Body of pancreas (tissue), 4 donors: Measurements from ENCODE around the gene FMO1. TPM values are rescaled to one million over a fixed set of nuclear protein-coding genes. Genes with fewer than 3 reads are reported as not detected.

Experiments used
- ATAC-seq: fragments of 150-250 bp; one replicate; pipeline ENCODE4 v1.9.1; 2016
- DNase-seq, 4 donors: peaks; one replicate each; pipeline ENCODE4 v3.0.0-alpha.2; 2019
- H3K27ac ChIP-seq, 4 donors: fragments of 200-600 bp; sonication (generic); 1 replicate in 3 of 4; 2 replicates in 1 of 4; pipeline versions ENCODE4 v1.5.1 to v1.6.1; 2016 to 2019; ENCODE audit warnings: mild to moderate bottlenecking in 1 of 4, mixed read lengths in 1 of 4, moderate library complexity in 1 of 4
- H3K27me3 ChIP-seq, 2 donors: fragments of 200-600 bp; sonication (generic); one replicate each; pipeline ENCODE4 v1.6.0; 2016; ENCODE audit warnings: mild to moderate bottlenecking in 1 of 2
- H3K36me3 ChIP-seq, 2 donors: fragments of 200-600 bp; sonication (generic); replicated peaks in 1 of 2; 2 replicates each; pipeline ENCODE4 v1.5.1; 2016; ENCODE audit warnings: low read depth in 2 of 2; ENCODE audit not compliant: insufficient read depth in 1 of 2
- H3K4me1 ChIP-seq: fragments of 200-600 bp; sonication (generic); one replicate; pipeline ENCODE4 v1.6.0; 2016
- H3K4me3 ChIP-seq, 2 donors: fragments of 200-600 bp; sonication (generic); 1 replicate in 1 of 2; 2 replicates in 1 of 2; pipeline ENCODE4 v1.5.1; 2016 to 2019
- H3K9me3 ChIP-seq, 3 donors: fragments of 200-600 bp; sonication (generic); 1 replicate in 2 of 3; 2 replicates in 1 of 3; pipeline ENCODE4 v1.5.1; 2016
- CTCF ChIP-seq, 7 experiments: fragments of 450-650 bp in 4 of 7; fragments of 200-600 bp in 3 of 7; sonication (generic) in 3 of 7; IDR thresholded peaks; one replicate each; pipeline ENCODE4 v1.5.1; 2016 to 2019; ENCODE audit warnings: antibody characterized with exemption in 7 of 7
- POLR2A ChIP-seq, 3 donors: fragments of 450-650 bp; IDR thresholded peaks; one replicate each; pipeline ENCODE4 v1.6.1; 2016; ENCODE audit warnings: antibody characterized with exemption in 3 of 3, mild to moderate bottlenecking in 2 of 3
- WGBS, 2 donors: methylation state at CpG; one replicate each; pipeline ENCODE4 v1.1.5; 2017; 5-methylcytosine and 5-hydroxymethylcytosine counted together
- intact Hi-C: fragments of 100-400 bp; cut with DNase I; formaldehyde crosslinking; loops from one replicate; pipeline ENCODE4 v1.15.1; 2023
- total RNA-seq, 2 donors: library from RNA; depleted of rRNA; stranded (reverse); fragments of >200 nt; gene quantifications; one replicate each; pipeline ENCODE4 v1.1.0, GENCODE V29; 2016

The FMO1 gene
- total RNA-seq, 2 donors from 2014 or later: 0.99 to 3.1 TPM

DNA sequence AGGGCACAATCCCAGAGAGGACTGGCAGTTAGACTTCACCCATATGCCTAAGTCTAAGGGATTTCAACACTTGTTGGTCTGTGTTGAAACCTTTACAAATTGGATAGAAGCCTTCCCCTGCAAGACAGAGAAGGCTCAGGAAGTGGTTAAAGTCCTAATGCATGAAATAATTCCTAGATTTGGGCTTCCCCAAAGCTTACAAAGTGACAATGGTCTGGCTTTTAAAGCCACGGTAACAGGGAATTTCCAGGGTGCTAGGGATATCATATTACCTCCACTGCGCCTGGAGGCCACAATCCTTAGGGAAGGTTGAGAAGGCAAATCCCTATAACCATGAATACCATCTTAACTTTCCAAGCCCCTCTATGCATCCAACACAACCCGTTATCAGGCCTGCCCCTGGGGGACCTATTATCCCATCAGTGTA, 62.4 kb downstream of the FMO1 start:
- Histone ChIP-seq H3K36me3 (no peaks in the 10 kb centered on the region), H3K9me3 (no peaks in the 10 kb centered on the region), H3K27ac (no peak overlapping the region), H3K4me3 (no peak overlapping the region), H3K27me3 (no peaks in the 10 kb centered on the region), H3K4me1 (peaks cover 9% of the 10 kb centered on the region)
- intact Hi-C loops: no loop called here
- TF ChIP-seq CTCF (IDR thresholded peaks at IDR 0.05): no peak
- no peak for TF ChIP-seq POLR2A (IDR thresholded peaks at IDR 0.05)
- no peak for ATAC-seq
- 55 to 58% methylated on average over 3 of the region's 3 CpGs for WGBS, 2 donors
- no peak for DNase-seq

DNA sequence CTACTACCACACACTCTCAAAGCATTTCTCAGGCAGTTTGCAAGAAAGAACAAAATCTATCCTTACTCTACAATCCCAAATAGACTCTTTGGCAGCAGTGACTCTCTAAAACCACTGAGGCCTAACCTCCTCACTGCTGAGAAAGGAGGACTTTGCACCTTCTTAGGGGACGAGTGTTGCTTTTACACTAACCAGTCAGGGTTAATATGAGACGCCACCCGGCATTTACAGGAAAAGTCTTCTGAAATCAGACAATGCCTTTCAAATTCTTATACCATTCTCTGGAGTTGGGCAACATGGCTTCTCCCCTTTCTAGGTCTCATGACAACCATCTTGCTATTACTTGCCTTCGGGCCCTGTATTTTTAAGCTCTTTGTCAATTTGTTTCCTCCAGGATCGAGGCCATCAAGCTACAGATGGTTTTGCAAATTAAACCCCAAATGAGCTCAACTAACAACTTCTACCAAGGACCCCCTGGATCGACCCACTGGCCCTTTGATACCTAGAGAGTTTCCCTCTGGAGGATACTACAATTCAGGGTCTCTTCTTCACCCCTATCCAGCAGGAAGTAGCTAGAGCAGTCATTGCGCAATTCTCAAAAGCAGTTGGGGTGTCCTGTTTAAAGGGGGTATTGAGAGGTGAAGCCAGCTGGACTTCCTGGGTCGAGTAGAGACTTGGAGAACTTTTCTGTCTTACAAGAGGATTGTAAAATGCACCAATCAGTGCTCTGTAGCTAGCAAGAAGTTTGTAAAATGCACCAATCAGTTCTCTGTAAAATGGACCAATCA, 63.7 kb downstream of the FMO1 start:
- ATAC-seq (no peak), DNase-seq (no peak)
- Histone ChIP-seq H3K4me1 (peaks cover 9% of the 10 kb centered on the region), H3K27me3 (no peaks in the 10 kb centered on the region), H3K36me3 (no peaks in the 10 kb centered on the region), H3K4me3 (no peak overlapping the region), H3K27ac (no peak overlapping the region), H3K9me3 (no peaks in the 10 kb centered on the region)
- intact Hi-C loops: no loop called here
- TF ChIP-seq POLR2A (IDR thresholded peaks at IDR 0.05) (no peak), CTCF (IDR thresholded peaks at IDR 0.05) (no peak)
- WGBS, 2 donors: 77 to 81% methylated on average over 8 of the region's 8 CpGs

- Histone ChIP-seq H3K4me1 (peaks cover 9% of the 10 kb centered on the region), H3K36me3 (no peaks in the 10 kb centered on the region), H3K4me3 (no peak overlapping the region), H3K27me3 (no peaks in the 10 kb centered on the region), H3K9me3 (no peaks in the 10 kb centered on the region), H3K27ac (peak overlapping the region; percentile 34 to 70 (median 54))
- intact Hi-C loops: no loop called here
- TF ChIP-seq POLR2A (IDR thresholded peaks at IDR 0.05) (no peak), CTCF (IDR thresholded peaks at IDR 0.05) (no peak)
- ATAC-seq (no peak), DNase-seq (no peak)
- WGBS, 2 donors: 6 to 10% methylated on average over 1 of the region's 1 CpG
Measured at GRCh38 chr1:171313319-171313834, 65.1 kb downstream of the FMO1 start.

DNA sequence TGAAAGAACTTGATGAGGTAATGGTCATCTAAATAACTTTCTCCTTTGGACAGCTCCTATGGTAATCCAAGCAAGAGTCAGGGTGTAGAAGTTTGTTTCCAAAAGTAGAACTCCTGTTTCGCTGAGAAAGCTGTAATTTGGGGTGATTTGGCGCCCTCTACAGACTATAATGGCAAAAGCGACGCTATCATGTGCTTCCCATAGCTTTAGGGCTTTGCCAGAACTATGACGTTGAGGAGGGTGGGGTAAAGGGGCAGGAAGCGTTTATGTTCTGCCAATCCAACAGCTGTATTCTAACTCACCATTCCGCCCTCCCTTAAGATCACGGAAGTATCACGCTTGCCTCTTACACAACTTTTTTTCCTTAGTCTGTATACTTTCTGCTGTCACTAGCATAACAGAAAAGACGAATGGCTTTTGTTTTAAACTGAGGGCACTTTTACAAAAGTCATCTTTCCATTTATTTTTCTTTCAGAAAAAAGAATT, 65.6 kb downstream of the FMO1 start, which contains the start of gene FMO4:
TSS of gene FMO4 (plus strand) at position 349 of the 486 bp plus-strand sequence. CDS start 5,643 bp downstream, outside the sequence.
- intact Hi-C loops: no loop called here

More for the DNA sequence above, 65.6 kb downstream of the FMO1 start, which contains the start of gene FMO4:
- WGBS, 2 donors: 0% methylated on average over 10 of the region's 10 CpGs
- H3K27ac ChIP-seq: peak within 1 kb of the TSS; percentile 34 to 70 (median 54)
- TF ChIP-seq POLR2A (IDR thresholded peaks at IDR 0.05) (peak in 2 of 3 donors; percentile 44 to 47), CTCF (IDR thresholded peaks at IDR 0.05) (peak; percentile 78 to 99 (median 97))
- no peak within 1 kb of the TSS for H3K4me3 ChIP-seq
- no peaks in the 10 kb centered on the region for H3K9me3 ChIP-seq
- DNase-seq (peak; percentile 92 to 98 (median 94)), ATAC-seq (peak; percentile 100)
- H3K27me3 ChIP-seq: no peaks in the 10 kb centered on the region
- H3K36me3 ChIP-seq: no peaks in the 10 kb centered on the region
- H3K4me1 ChIP-seq: peaks cover 9% of the 10 kb centered on the region
